Kidney (tissue), 14 donors: Measurements from ENCODE around the gene SLC29A4. TPM values are rescaled to one million over a fixed set of nuclear protein-coding genes. Genes with fewer than 3 reads are reported as not detected.

Source experiments
- DNase-seq, 5 donors: peaks; one replicate each; pipeline ENCODE4 v3.0.0-alpha.2; 2013 to 2020
- FAIRE-seq: peaks from 2 replicates; lab custom pipeline; 2012; peaks lifted over from hg19 to GRCh38; lab: Jason Lieb, UNC
- H3K27ac ChIP-seq, 2 donors: one replicate each; pipeline ENCODE4 v1.7.0; 2013; ENCODE audit warnings: low read depth in 2 of 2, low read length in 2 of 2, inconsistent platforms in 1 of 2
- H3K27me3 ChIP-seq: one replicate; pipeline ENCODE4 v1.7.1; 2013; ENCODE audit warnings: low read length, inconsistent platforms; ENCODE audit not compliant: control insufficient read depth, insufficient read depth
- H3K36me3 ChIP-seq, 3 donors: one replicate each; pipeline versions ENCODE4 v1.7.0 to v1.7.1; 2013; ENCODE audit warnings: low read length in 3 of 3, control low read depth in 1 of 3, inconsistent platforms in 1 of 3; ENCODE audit not compliant: insufficient read depth in 3 of 3, control insufficient read depth in 2 of 3
- H3K4me1 ChIP-seq, 3 donors: one replicate each; pipeline versions ENCODE4 v1.7.0 to v1.7.1; 2013; ENCODE audit warnings: low read length in 3 of 3, inconsistent platforms in 1 of 3, low read depth in 1 of 3; ENCODE audit not compliant: control insufficient read depth in 2 of 3, insufficient read depth in 2 of 3
- H3K4me3 ChIP-seq, 3 donors: one replicate each; pipeline versions ENCODE4 v1.7.0 to v1.8.1; 2013; ENCODE audit warnings: low read length in 3 of 3, control low read depth in 1 of 3, inconsistent platforms in 1 of 3
- H3K9ac ChIP-seq, 3 donors: one replicate each; pipeline versions ENCODE4 v1.7.0 to v1.7.1; 2013; ENCODE audit warnings: low read length in 3 of 3, control low read depth in 1 of 3, inconsistent platforms in 1 of 3
- H3K9me3 ChIP-seq, 3 donors: one replicate each; pipeline versions ENCODE4 v1.7.0 to v1.7.1; 2013; ENCODE audit warnings: low read length in 3 of 3, control low read depth in 1 of 3, inconsistent platforms in 1 of 3; ENCODE audit not compliant: control insufficient read depth in 2 of 3, insufficient read depth in 1 of 3
- CTCF ChIP-seq: IDR thresholded peaks from 3 replicates; pipeline ENCODE4 v1.5.1; 2012; ENCODE audit warnings: mild to moderate bottlenecking, moderate library complexity, borderline replicate concordance; ENCODE audit not compliant: insufficient read depth; ENCODE audit errors: extremely low read depth
- intact Hi-C: fragments of 100-400 bp; cut with DNase I; formaldehyde crosslinking; loops from one replicate; pipeline ENCODE4 v1.11.1; 2022
- polyA plus RNA-seq: library from polyadenylated mRNA; stranded (reverse); fragments of 350-450 nt; fragmentation: Illumina TruSeq; extraction: RNeasy Lipid Tissue Mini Kit (QIAGEN cat#74804); gene quantifications from one replicate; pipeline ENCODE4 v1.2.3, GENCODE V29; 2014; ENCODE audit warnings: low read depth, low replicate concordance; ENCODE audit not compliant: insufficient read depth
- total RNA-seq: library from RNA; stranded (reverse); fragmentation: NEBNext Ultra II Directional; extraction: Animal tissue kit (Norgen Biotek cat#: 25700); gene quantifications from one replicate; pipeline ENCODE4 v1.2.1, GENCODE V29; 2021
- donor health status: control.
- donor health status: control.
- donor health status: control.
- donor health status: control.
- donor health status: control.
- donor health status: DM: yes; HTN: yes; CAD: no.
- donor health status: Normal renal cell carcinoma (clear cell type).

Gene SLC29A4
- total and polyA plus RNA-seq, 2 donors from 2014 or later: 3.4 to 6.8 TPM

DNA sequence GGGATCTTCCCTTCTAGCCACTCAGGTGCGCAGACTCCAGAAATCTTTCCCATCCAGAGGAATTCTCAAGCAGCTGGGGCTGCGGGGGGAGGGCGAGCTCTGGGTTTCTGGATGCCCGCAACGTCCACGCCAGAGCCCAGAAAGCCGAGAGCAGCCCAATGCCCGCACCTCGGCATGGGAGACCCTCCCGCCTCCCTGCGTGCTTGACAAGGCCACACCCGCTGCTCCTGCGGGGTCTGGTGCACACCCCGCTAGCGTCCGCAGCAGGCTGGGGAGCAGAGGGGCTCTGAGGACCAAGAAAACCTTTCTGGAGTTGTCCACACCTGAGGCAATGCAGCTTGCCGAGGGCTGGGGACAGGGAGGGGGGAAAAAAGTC, 66.2 kb downstream of the SLC29A4 start:
- FAIRE-seq: no peak
- no peak for DNase-seq
- no peak for TF ChIP-seq CTCF
- no peaks in the 10 kb centered on the region for H3K27me3 ChIP-seq
- H3K4me3 ChIP-seq: no peak overlapping the region
- no peak overlapping the region for H3K27ac ChIP-seq
- H3K4me1 ChIP-seq: peaks cover 0 to 3% (median 0%) of the 10 kb centered on the region in 3 donors
- H3K36me3 ChIP-seq: peaks cover under 1 to 40% (median 13%) of the 10 kb centered on the region in 3 donors
- intact Hi-C loops: no loop called here
- H3K9ac ChIP-seq: no peak overlapping the region
- peaks cover 0 to 3% (median 0%) of the 10 kb centered on the region in 3 donors for H3K9me3 ChIP-seq

GRCh38 chr7:5349437-5350173, 66.9 kb downstream of the SLC29A4 start:
- no peak for FAIRE-seq
- no peak overlapping the region for H3K27ac ChIP-seq
- H3K9ac ChIP-seq: no peak overlapping the region
- peaks cover 0 to 34% (median 7%) of the 10 kb centered on the region in 3 donors for H3K36me3 ChIP-seq
- H3K9me3 ChIP-seq: no peaks in the 10 kb centered on the region
- no peak overlapping the region for H3K4me3 ChIP-seq
- peak in 4 of 5 donors; percentile 55 to 68 (median 62) for DNase-seq
- peaks cover 0 to 8% (median 0%) of the 10 kb centered on the region in 3 donors for H3K4me1 ChIP-seq
- TF ChIP-seq CTCF: no peak
- H3K27me3 ChIP-seq: no peaks in the 10 kb centered on the region
- intact Hi-C loops: no loop called here

GRCh38 chr7:5350174-5350463, 67.4 kb downstream of the SLC29A4 start:
- H3K4me3 ChIP-seq: no peak overlapping the region
- DNase-seq: no peak
- peaks cover 0 to 11% (median 0%) of the 10 kb centered on the region in 3 donors for H3K4me1 ChIP-seq
- peaks cover 0 to 30% (median 2%) of the 10 kb centered on the region in 3 donors for H3K36me3 ChIP-seq
- FAIRE-seq: no peak
- no peak overlapping the region for H3K9ac ChIP-seq
- no peaks in the 10 kb centered on the region for H3K27me3 ChIP-seq
- H3K9me3 ChIP-seq: no peaks in the 10 kb centered on the region
- TF ChIP-seq CTCF: no peak
- no peak overlapping the region for H3K27ac ChIP-seq
- intact Hi-C loops: no loop called here
